Memory B cell (primary cell): ENCODE data around the gene SNTB2.

Experiments used
- ATAC-seq: fragments of 150-1000 bp; cut with Tn5 transposase; 2 replicates; pipeline ENCODE4 v1.10.0; 2021; ENCODE audit warnings: low read depth, mild to moderate bottlenecking, moderate library complexity
- DNase-seq, 2 donors: peaks; one replicate each; pipeline ENCODE4 v3.0.0; 2022; ENCODE audit warnings: low spot score in 2 of 2
- H3K27ac Mint-ChIP-seq: one replicate; pipeline ENCODE4 v1.8.0; 2022; ENCODE audit warnings: mild to moderate bottlenecking, moderate library complexity, mixed read lengths
- H3K27me3 Mint-ChIP-seq: one replicate; pipeline ENCODE4 v1.8.0; 2022; ENCODE audit warnings: mixed read lengths
- H3K36me3 Mint-ChIP-seq: one replicate; pipeline ENCODE4 v1.8.0; 2022; ENCODE audit warnings: mild to moderate bottlenecking, mixed read lengths
- H3K4me1 Mint-ChIP-seq: one replicate; pipeline ENCODE4 v1.8.0; 2022; ENCODE audit warnings: mixed read lengths
- H3K4me3 Mint-ChIP-seq: one replicate; pipeline ENCODE4 v1.8.0; 2022; ENCODE audit warnings: mild to moderate bottlenecking, moderate library complexity, mixed read lengths
- H3K9me3 Mint-ChIP-seq: one replicate; pipeline ENCODE4 v1.8.0; 2022; ENCODE audit warnings: mixed read lengths

Gene SNTB2

GRCh38 chr16:69327585-69328310 is 140.8 kb downstream of the SNTB2 start:
- DNase-seq: no peak
- Mint-ChIP-seq H3K27ac (peak overlapping the region; percentile 53), H3K9me3 (no peaks in the 10 kb centered on the region), H3K27me3 (no peaks in the 10 kb centered on the region), H3K4me1 (peaks cover 12% of the 10 kb centered on the region), H3K36me3 (peaks cover 1% of the 10 kb centered on the region), H3K4me3 (no peak overlapping the region)
- ATAC-seq: no peak

- ATAC-seq (no peak), DNase-seq (no peak)
- H3K9me3 Mint-ChIP-seq: no peaks in the 10 kb centered on the region
- peak overlapping the region; percentile 84 for H3K4me3 Mint-ChIP-seq
- peaks cover 12% of the 10 kb centered on the region for H3K4me1 Mint-ChIP-seq
- no peaks in the 10 kb centered on the region for H3K27me3 Mint-ChIP-seq
- H3K36me3 Mint-ChIP-seq: peaks cover 1% of the 10 kb centered on the region
- H3K27ac Mint-ChIP-seq: no peak overlapping the region
Measured at GRCh38 chr16:69328854-69329316, 141.9 kb downstream of the SNTB2 start.

- H3K36me3 Mint-ChIP-seq: peaks cover 3% of the 10 kb centered on the region
- no peak overlapping the region for H3K27ac Mint-ChIP-seq
- no peaks in the 10 kb centered on the region for H3K9me3 Mint-ChIP-seq
- DNase-seq (peak in 1 of 2 donors; percentile 31), ATAC-seq (peak; percentile 59)
- peaks cover 11% of the 10 kb centered on the region for H3K4me1 Mint-ChIP-seq
- no peaks in the 10 kb centered on the region for H3K27me3 Mint-ChIP-seq
- peak overlapping the region; percentile 84 for H3K4me3 Mint-ChIP-seq
Measured at GRCh38 chr16:69329369-69330285, 142.7 kb downstream of the SNTB2 start.

DNA sequence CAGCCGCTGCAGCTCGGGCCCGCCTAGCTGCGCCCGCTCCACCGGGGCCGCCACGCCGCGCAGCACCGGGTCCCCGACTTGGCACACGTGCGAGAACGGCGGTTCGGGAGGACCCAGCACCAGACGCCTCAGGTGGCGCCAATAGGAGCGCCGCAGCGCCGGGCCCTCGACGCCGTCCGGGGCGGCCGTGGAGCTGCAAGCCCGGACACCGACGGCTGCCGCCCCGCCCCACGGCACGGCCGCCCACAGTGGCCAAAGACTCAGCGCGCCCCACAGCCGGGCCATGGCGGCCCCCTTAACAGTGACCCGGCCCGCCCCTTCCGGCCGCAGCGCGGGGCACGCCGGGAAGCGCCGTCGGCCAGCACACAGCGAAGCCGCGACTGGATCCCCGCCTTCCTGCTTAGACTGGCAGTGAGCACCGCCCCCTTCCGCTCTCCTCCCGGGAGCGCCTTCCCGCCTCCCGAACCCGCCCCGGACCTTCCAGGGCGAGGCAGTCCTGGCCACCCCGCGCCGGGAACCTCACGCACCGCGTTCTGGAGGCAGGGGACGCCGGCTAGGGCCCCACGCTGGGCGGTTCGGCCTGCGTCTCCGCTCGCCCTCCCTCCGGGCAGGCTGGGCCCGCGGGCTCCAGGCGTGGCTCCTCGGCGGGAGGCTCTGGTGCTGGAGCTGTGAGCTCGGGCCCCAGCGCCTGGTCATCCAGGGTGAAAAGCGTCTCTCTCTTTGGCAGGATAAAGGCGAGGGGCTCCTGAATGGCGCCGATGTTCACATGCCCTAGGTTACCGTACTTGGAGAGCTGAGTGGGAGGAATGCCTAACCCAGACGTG is 143.5 kb downstream of the SNTB2 start, which contains the start of gene PDF:
PDF (minus strand) TSS at position 303 of the 824 bp plus-strand sequence; CDS start at position 285, 18 bp downstream.
- H3K4me1 Mint-ChIP-seq: peaks cover 13% of the 10 kb centered on the region
- peaks cover 7% of the 10 kb centered on the region for H3K36me3 Mint-ChIP-seq
- DNase-seq (peak; percentile 58 to 71), ATAC-seq (peak; percentile 92)
- H3K27ac Mint-ChIP-seq: peak within 1 kb of the TSS; percentile 41
- H3K4me3 Mint-ChIP-seq: peak within 1 kb of the TSS; percentile 84
- no peaks in the 10 kb centered on the region for H3K9me3 Mint-ChIP-seq
- H3K27me3 Mint-ChIP-seq: no peaks in the 10 kb centered on the region

GRCh38 chr16:69334696-69335095 is 147.7 kb downstream of the SNTB2 start:
- Mint-ChIP-seq H3K4me1 (peaks cover 14% of the 10 kb centered on the region), H3K27ac (no peak overlapping the region), H3K4me3 (no peak overlapping the region), H3K9me3 (no peaks in the 10 kb centered on the region), H3K27me3 (no peaks in the 10 kb centered on the region), H3K36me3 (peaks cover 13% of the 10 kb centered on the region)
- no peak for DNase-seq
- no peak for ATAC-seq

GRCh38 chr16:69338557-69339288 is 151.8 kb downstream of the SNTB2 start:
- Mint-ChIP-seq H3K9me3 (no peaks in the 10 kb centered on the region), H3K4me1 (peaks cover 20% of the 10 kb centered on the region), H3K36me3 (peaks cover 19% of the 10 kb centered on the region), H3K4me3 (peak overlapping the region; percentile 97), H3K27ac (peak overlapping the region; percentile 92), H3K27me3 (no peaks in the 10 kb centered on the region)
- ATAC-seq (no peak), DNase-seq (no peak)

- H3K27me3 Mint-ChIP-seq: no peaks in the 10 kb centered on the region
- peak within 1 kb of the TSS; percentile 92 for H3K27ac Mint-ChIP-seq
- peak within 1 kb of the TSS; percentile 97 for H3K4me3 Mint-ChIP-seq
- no peaks in the 10 kb centered on the region for H3K9me3 Mint-ChIP-seq
- DNase-seq: peak; percentile 92 to 94
- peak; percentile 86 for ATAC-seq
- peaks cover 16% of the 10 kb centered on the region for H3K36me3 Mint-ChIP-seq
- H3K4me1 Mint-ChIP-seq: peaks cover 20% of the 10 kb centered on the region
Measured at GRCh38 chr16:69339289-69340094, 152.5 kb downstream of the SNTB2 start, which contains the start of the genes COG8 and NIP7. TSS of gene COG8 (minus strand) at chr16:69339564. CDS start at chr16:69339552, 12 bp downstream. TSS of gene NIP7 (plus strand) at chr16:69339772. CDS start at chr16:69339830, 58 bp downstream.

GRCh38 chr16:69340095-69340644 is 153.2 kb downstream of the SNTB2 start:
- Mint-ChIP-seq H3K27me3 (no peaks in the 10 kb centered on the region), H3K4me1 (peaks cover 17% of the 10 kb centered on the region), H3K4me3 (peak overlapping the region; percentile 97), H3K9me3 (no peaks in the 10 kb centered on the region), H3K27ac (peak overlapping the region; percentile 92), H3K36me3 (peaks cover 12% of the 10 kb centered on the region)
- DNase-seq: no peak
- no peak for ATAC-seq

- ATAC-seq (no peak), DNase-seq (no peak)
- no peaks in the 10 kb centered on the region for H3K9me3 Mint-ChIP-seq
- peaks cover 11% of the 10 kb centered on the region for H3K36me3 Mint-ChIP-seq
- H3K4me1 Mint-ChIP-seq: peaks cover 14% of the 10 kb centered on the region
- no peak overlapping the region for H3K27ac Mint-ChIP-seq
- H3K27me3 Mint-ChIP-seq: no peaks in the 10 kb centered on the region
- H3K4me3 Mint-ChIP-seq: no peak overlapping the region
Measured at GRCh38 chr16:69344171-69344570, 157.2 kb downstream of the SNTB2 start.

GRCh38 chr16:69345923-69346322 is 159.0 kb downstream of the SNTB2 start:
- Mint-ChIP-seq H3K36me3 (peaks cover 9% of the 10 kb centered on the region), H3K4me3 (peak overlapping the region; percentile 32), H3K27me3 (no peaks in the 10 kb centered on the region), H3K4me1 (peaks cover 8% of the 10 kb centered on the region), H3K9me3 (no peaks in the 10 kb centered on the region), H3K27ac (peak overlapping the region; percentile 65)
- ATAC-seq: peak; percentile 64
- DNase-seq: no peak

GRCh38 chr16:69346683-69347082 is 159.7 kb downstream of the SNTB2 start:
- no peaks in the 10 kb centered on the region for H3K9me3 Mint-ChIP-seq
- H3K4me3 Mint-ChIP-seq: no peak overlapping the region
- DNase-seq: no peak
- peaks cover 8% of the 10 kb centered on the region for H3K4me1 Mint-ChIP-seq
- no peak overlapping the region for H3K27ac Mint-ChIP-seq
- ATAC-seq: no peak
- no peaks in the 10 kb centered on the region for H3K27me3 Mint-ChIP-seq
- peaks cover 8% of the 10 kb centered on the region for H3K36me3 Mint-ChIP-seq

- no peak for ATAC-seq
- no peak overlapping the region for H3K27ac Mint-ChIP-seq
- H3K9me3 Mint-ChIP-seq: no peaks in the 10 kb centered on the region
- DNase-seq: no peak
- no peaks in the 10 kb centered on the region for H3K27me3 Mint-ChIP-seq
- H3K4me3 Mint-ChIP-seq: no peak overlapping the region
- H3K4me1 Mint-ChIP-seq: peaks cover 10% of the 10 kb centered on the region
- peaks cover 9% of the 10 kb centered on the region for H3K36me3 Mint-ChIP-seq
Measured at GRCh38 chr16:69348222-69348621, 161.3 kb downstream of the SNTB2 start.
